Neural progenitor cell (in vitro differentiated cells): ENCODE results near the gene VPS35L.

Experiments
- EZH2 ChIP-seq: fragments of 200-600 bp; sonication (generic); IDR thresholded peaks from 2 replicates; pipeline ENCODE4 v1.6.1; 2017; ENCODE audit warnings: antibody characterized with exemption, mild to moderate bottlenecking, moderate library complexity
- TF ChIP-seq, protein P1 (sequence below): fragments of 200-600 bp; sonication (generic); IDR thresholded peaks from 2 replicates; pipeline ENCODE4 v1.5.1; 2017; ENCODE audit warnings: antibody characterized with exemption, mild to moderate bottlenecking

DNA sequence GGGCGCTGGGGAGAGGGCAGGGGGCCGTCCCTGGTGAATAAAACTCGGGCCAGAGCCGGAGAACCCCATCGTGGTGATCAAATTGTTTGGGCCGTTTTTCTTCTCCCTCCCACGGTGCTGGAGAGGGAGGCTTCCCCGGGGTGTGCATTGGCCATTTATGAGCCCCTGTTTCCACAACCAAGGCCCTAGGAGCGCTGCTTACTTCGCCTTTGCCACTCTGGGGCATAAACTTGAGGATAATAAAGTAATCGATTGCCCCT, 31.2 kb upstream of the VPS35L start:
- TF ChIP-seq, protein P1, sequence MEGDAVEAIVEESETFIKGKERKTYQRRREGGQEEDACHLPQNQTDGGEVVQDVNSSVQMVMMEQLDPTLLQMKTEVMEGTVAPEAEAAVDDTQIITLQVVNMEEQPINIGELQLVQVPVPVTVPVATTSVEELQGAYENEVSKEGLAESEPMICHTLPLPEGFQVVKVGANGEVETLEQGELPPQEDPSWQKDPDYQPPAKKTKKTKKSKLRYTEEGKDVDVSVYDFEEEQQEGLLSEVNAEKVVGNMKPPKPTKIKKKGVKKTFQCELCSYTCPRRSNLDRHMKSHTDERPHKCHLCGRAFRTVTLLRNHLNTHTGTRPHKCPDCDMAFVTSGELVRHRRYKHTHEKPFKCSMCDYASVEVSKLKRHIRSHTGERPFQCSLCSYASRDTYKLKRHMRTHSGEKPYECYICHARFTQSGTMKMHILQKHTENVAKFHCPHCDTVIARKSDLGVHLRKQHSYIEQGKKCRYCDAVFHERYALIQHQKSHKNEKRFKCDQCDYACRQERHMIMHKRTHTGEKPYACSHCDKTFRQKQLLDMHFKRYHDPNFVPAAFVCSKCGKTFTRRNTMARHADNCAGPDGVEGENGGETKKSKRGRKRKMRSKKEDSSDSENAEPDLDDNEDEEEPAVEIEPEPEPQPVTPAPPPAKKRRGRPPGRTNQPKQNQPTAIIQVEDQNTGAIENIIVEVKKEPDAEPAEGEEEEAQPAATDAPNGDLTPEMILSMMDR: no peak
- no peak for TF ChIP-seq EZH2
